ENCODE data around the gene KAT14. TPM values are rescaled to one million over a fixed set of nuclear protein-coding genes. Genes with fewer than 3 reads are reported as not detected.

KAT14 gene
- total RNA-seq, 4 donors from 2014 or later: 20.0 to 27.2 (median 22.0) TPM

DNA sequence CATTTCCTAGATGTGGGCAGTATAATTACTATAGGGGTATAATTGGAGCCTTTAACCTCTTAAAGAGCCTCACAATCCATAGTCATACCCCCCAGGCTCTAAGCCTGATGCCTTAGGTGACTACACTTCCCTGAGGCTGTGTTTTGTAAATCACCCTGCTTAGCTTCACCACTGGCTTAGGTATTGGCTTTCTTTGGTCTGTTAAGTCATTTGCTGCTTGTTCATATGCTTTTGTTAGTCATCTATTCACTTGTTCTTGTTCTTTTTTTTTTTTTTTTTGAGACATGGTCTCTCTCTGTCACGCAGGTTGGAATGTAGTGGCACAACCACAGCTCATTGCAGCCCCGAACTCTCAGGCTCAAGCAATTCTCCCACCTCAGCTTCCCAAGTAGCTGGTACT is 26.7 kb downstream of the KAT14 start:
- Histone ChIP-seq H3K4me3 (no peak overlapping the region), H3K27me3 (no peaks in the 10 kb centered on the region), H3K9me3 (no peaks in the 10 kb centered on the region), H3K36me3 (peaks cover 0 to 52% (median 0%) of the 10 kb centered on the region in 3 donors), H3K27ac (no peak overlapping the region), H3K4me1 (peaks cover 0 to 14% (median 0%) of the 10 kb centered on the region in 4 donors)
- TF ChIP-seq, protein P1, sequence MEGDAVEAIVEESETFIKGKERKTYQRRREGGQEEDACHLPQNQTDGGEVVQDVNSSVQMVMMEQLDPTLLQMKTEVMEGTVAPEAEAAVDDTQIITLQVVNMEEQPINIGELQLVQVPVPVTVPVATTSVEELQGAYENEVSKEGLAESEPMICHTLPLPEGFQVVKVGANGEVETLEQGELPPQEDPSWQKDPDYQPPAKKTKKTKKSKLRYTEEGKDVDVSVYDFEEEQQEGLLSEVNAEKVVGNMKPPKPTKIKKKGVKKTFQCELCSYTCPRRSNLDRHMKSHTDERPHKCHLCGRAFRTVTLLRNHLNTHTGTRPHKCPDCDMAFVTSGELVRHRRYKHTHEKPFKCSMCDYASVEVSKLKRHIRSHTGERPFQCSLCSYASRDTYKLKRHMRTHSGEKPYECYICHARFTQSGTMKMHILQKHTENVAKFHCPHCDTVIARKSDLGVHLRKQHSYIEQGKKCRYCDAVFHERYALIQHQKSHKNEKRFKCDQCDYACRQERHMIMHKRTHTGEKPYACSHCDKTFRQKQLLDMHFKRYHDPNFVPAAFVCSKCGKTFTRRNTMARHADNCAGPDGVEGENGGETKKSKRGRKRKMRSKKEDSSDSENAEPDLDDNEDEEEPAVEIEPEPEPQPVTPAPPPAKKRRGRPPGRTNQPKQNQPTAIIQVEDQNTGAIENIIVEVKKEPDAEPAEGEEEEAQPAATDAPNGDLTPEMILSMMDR (IDR thresholded peaks at IDR 0.05): no peak
- no peak for TF ChIP-seq POLR2A (IDR thresholded peaks at IDR 0.05)
- DNase-seq: no peak

GRCh38 chr20:18165553-18165952 is 27.9 kb downstream of the KAT14 start:
- Histone ChIP-seq H3K27me3 (no peaks in the 10 kb centered on the region), H3K27ac (no peak overlapping the region), H3K36me3 (peaks cover 0 to 41% (median 0%) of the 10 kb centered on the region in 3 donors)

DNA sequence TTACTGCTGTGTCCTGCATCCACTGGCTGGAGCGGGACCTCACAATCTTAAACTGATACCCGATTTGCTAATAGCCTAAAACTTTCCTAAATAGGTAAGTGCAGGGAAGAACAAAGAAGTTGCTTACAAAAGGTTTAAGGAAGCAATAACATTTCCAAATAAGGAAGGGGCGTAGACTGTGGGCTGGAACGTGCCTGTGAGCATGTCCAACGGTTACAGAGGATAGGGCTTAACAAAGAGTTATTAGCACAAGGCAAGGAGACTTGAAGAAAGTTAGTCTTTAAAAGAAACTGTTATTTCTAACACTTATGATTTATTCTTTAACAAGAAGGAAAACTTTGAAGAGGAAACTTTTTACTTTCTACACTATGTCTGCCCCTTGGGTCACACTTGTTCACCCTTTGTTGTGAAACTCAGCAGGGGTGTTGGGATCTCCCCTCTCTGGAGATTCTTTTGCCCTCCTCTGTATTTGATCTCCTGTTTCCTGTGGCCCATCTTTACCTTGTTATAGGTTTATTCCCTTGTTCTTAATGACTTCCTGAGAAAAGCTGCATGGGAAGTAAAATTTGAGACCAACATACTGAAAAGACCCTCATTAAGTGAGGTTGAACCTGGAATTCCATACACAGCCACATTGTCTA is 28.7 kb downstream of the KAT14 start:
- peaks cover 0 to 14% (median 0%) of the 10 kb centered on the region in 4 donors for H3K4me1 ChIP-seq
- H3K36me3 ChIP-seq: peaks cover 0 to 38% (median 0%) of the 10 kb centered on the region in 3 donors
- TF ChIP-seq POLR2A (IDR thresholded peaks at IDR 0.05): no peak
- TF ChIP-seq, protein P1 (IDR thresholded peaks at IDR 0.05): no peak
- no peak overlapping the region for H3K4me3 ChIP-seq
- no peak for DNase-seq
- H3K27ac ChIP-seq: no peak overlapping the region
- no peaks in the 10 kb centered on the region for H3K9me3 ChIP-seq
- no peaks in the 10 kb centered on the region for H3K27me3 ChIP-seq

More at GRCh38 chr20:18165553-18165952, 27.9 kb downstream of the KAT14 start:
- Histone ChIP-seq H3K4me3 (no peak overlapping the region), H3K4me1 (peaks cover 0 to 14% (median 0%) of the 10 kb centered on the region in 4 donors), H3K9me3 (no peaks in the 10 kb centered on the region)
- TF ChIP-seq, protein P1 (IDR thresholded peaks at IDR 0.05): no peak
- no peak for TF ChIP-seq POLR2A (IDR thresholded peaks at IDR 0.05)
- DNase-seq: no peak

- H3K4me3 ChIP-seq: no peak overlapping the region
- no peak for DNase-seq
- no peak overlapping the region for H3K27ac ChIP-seq
- H3K4me1 ChIP-seq: peaks cover 0 to 14% (median 0%) of the 10 kb centered on the region in 4 donors
- peaks cover 0 to 38% (median 0%) of the 10 kb centered on the region in 3 donors for H3K36me3 ChIP-seq
- no peaks in the 10 kb centered on the region for H3K27me3 ChIP-seq
- no peaks in the 10 kb centered on the region for H3K9me3 ChIP-seq
- no peak for TF ChIP-seq POLR2A (IDR thresholded peaks at IDR 0.05)
- TF ChIP-seq, protein P1 (IDR thresholded peaks at IDR 0.05): no peak
Observed at GRCh38 chr20:18166950-18167349, 29.3 kb downstream of the KAT14 start.

DNA sequence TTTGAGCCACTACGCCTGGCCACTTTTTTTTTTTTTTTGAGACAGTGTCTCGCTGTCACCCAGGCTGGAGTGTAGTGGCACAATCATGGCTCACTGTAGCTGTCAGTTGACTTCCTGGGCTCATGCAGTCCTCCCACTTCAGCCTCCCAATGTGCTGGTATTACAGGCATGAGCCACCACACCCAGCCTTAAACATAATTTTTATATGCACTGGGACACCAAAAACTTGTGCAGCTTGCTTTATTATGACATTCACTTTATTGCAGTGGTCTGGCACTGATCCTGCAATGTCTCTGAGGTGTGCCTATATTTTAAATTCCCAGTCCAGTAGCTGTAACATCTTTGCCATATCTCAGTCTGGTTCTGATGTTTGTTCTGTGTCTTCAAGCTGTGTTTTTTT is 34.7 kb downstream of the KAT14 start:
- Histone ChIP-seq H3K9me3 (no peaks in the 10 kb centered on the region), H3K4me3 (no peak overlapping the region), H3K27me3 (no peaks in the 10 kb centered on the region), H3K36me3 (peaks cover 0 to 24% (median 0%) of the 10 kb centered on the region in 3 donors), H3K4me1 (no peaks in the 10 kb centered on the region), H3K27ac (no peak overlapping the region)
- DNase-seq: no peak
- TF ChIP-seq, protein P1 (IDR thresholded peaks at IDR 0.05): no peak
- TF ChIP-seq POLR2A (IDR thresholded peaks at IDR 0.05): no peak
